ENCODE data around the gene XYLT1.
"Not testable (repeated sequence)": the region's sequence is repeated elsewhere in the genome, so short reads cannot be mapped to it uniquely, and the experiment has no call there.

XYLT1 gene

GRCh38 chr16:17433577-17434451 is 36.9 kb downstream of the XYLT1 start:
- no peak for DNase-seq (ENCODE audit: extremely low read depth in 1 of 2, low read depth in 1 of 2)

DNA sequence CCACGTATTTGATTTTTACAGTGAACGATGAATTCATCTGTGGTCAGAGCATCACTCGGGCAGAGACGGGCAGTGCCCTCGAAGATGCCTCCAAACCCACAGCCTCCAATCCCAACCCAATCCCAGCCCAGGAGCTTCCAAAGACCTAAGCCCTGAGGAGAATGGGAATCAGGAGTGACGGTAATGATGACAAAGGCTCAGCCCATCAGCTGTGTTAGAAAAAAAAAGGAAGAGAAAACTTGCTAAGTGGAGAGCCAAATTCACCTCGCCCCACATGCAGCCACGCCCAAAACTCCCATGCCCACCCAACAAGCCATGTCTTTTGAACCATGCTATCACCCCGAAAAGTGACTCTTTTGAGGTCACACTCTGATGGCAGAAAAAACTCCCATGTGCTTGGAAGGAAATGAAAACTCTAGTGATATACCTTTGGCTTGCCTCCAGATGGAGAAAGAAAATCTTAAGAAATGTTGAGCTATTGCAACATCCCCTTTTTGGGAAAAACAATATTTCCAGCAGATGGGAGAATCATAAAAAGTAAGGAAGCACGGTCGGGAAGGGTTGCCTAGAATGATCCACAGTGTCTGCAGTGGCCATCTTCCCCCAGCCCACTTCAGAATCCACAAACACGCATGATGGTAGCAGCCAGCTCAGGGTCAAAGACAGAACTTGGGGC is 37.7 kb downstream of the XYLT1 start:
- DNase-seq (ENCODE audit: extremely low read depth in 1 of 2, low read depth in 1 of 2): no peak

DNA sequence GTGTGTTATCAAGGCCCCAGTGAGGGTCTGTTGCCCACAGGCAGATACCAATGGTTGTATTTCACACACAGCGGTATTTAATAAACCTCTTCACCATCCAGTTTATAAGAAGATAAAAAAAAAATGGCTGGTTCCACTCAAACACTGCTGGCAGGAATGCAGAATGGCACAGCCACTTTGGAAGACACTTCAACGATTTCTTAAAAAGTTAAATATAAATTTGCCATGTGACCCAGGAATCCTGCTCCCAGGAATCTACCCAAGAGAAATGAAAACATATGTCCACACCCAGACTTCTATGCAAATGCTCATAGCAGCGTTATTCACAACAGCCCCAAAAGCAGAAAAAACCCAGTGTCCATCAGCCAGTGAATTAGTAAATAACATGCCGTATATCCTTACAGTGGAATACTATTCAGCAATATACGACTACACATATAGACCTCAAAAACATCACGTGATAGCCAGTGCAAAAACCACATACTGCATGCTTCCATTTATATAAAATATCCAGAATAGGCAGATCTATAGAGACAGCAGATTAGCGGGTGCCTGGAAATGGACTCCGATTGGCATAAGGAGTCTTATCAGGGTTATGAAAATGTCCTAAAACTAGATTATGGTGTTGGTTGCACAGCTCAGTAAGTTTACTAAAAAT is 38.7 kb downstream of the XYLT1 start:
- DNase-seq (ENCODE audit: extremely low read depth in 1 of 2, low read depth in 1 of 2): no peak

DNA sequence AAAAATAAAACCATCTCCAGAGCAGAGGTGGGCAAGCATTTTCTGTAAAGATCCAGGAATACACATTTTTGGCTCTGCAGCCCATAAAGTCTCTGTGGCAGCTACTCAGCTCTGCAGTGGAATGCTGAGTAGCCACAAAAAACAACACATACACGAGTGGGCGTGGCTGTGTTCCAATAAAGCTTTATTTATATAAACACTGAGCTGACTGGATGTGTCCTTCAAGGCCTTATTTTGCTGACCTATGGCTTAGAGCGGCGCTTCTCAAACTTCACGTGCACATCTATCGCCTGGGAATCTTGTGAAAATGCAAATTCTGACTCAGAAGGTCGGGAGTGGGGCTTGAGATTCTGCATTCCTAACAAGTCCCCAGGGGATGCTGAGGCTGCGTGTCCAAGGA is 39.7 kb downstream of the XYLT1 start:
- no peak for DNase-seq (ENCODE audit: extremely low read depth in 1 of 2, low read depth in 1 of 2)

DNA sequence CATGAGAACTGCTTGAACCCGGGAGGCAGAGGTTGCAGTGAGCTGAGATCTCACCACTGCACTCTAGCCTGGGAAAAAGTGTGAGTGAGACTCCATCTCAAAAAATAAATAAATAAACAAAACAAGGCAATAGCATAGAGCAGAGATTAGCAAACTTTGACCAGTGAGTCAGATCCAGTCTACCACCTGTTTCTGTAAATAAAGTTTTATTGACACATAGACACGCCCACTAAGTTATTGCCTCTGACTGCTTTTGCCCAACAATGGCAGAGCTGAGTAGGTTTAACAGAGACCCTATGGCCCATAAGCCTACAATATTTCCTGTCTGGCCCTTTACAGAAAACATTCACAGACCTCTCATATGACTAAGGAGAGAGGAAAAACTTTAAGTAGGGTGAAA is 44.3 kb downstream of the XYLT1 start:
- DNase-seq (ENCODE audit: extremely low read depth in 1 of 2, low read depth in 1 of 2): no peak

GRCh38 chr16:17424771-17425170 is 46.0 kb downstream of the XYLT1 start:
- no peak for DNase-seq (ENCODE audit: extremely low read depth in 1 of 2, low read depth in 1 of 2)

GRCh38 chr16:17423221-17423620 is 47.5 kb downstream of the XYLT1 start:
- DNase-seq (ENCODE audit: extremely low read depth in 1 of 2, low read depth in 1 of 2): no peak

- DNase-seq (ENCODE audit: extremely low read depth in 1 of 2, low read depth in 1 of 2): no peak
These were observed 49.9 kb downstream of the XYLT1 start for GRCh38 chr16:17420816-17421215.

DNA sequence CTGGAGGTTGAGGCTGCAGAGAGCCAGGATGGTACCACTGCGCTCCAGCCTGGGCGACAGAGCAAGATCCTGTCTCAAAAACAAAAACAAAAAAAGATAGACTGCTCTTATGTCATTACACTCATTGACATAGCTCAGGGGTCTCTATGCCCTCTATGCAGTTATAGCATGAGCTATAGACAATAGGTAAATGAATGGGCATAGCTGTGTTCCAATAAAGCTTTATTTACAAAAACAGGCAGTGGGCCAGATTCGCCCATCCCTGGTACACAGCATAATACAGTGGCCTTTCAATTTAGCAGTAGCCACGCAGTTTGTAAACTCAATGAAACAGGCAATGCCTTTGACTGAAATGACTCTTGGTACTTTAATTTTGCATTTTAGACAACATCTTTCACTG is 51.5 kb downstream of the XYLT1 start:
- DNase-seq (ENCODE audit: extremely low read depth in 1 of 2, low read depth in 1 of 2): no peak

DNA sequence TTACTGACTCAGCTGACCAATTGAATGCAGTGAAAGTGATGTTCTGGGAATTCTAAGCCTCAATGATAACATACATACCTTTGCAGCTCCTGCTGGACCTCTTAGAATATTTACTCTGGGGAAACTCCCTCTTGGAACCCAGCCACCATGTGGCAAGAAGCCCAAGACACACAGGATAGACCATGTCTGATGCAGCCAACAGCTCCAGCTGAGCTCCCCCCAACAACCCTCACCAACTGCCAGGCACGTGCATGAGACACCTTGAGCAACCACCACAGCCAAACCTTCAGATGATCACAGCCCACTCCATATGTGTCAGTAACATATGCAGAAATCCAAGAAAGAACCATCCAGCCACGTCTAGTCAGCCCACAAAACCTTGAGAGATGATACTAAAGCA is 53.0 kb downstream of the XYLT1 start:
- no peak for DNase-seq (ENCODE audit: extremely low read depth in 1 of 2, low read depth in 1 of 2)

DNA sequence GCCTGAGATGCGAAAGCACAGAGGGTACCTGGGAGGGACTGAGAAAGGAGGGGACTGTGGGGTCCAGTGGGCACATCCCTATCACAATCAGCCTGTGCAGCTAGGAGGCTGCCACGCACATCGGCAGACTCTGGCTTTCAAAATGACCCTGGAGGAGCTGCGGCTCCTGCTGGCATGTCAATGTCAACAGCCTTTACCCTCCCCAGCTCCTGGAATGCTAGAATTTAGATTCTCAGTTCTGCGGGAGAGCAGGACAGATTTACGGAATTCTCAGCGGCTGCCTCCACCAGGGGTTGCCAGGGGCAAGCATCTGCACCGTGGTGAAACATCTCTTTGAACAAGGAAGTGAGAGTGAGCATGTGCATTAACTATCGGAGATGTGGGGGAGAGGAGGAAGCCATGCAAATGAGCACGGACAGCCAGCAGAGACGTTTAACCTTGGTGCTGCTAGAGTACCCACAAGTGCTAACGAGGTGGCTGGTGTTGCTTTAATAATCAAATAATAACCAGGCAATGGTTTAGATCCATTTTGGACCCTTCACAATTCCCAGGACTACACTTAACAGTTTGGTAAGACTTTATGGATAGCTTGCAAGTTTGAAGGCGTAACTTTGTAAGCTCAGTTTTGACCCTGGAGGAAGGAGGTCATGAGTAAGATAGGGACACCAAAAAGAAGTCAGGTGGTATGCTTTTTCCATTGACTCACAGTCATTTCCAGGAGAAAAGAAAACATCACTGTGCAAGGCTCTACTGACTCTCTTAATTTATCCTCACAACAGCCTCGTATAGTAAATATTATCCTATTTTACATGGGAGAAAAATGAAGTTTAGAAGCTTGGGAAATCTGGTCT is 54.1 kb downstream of the XYLT1 start:
- DNase-seq (ENCODE audit: extremely low read depth in 1 of 2, low read depth in 1 of 2): peak; percentile 31 to 40

DNA sequence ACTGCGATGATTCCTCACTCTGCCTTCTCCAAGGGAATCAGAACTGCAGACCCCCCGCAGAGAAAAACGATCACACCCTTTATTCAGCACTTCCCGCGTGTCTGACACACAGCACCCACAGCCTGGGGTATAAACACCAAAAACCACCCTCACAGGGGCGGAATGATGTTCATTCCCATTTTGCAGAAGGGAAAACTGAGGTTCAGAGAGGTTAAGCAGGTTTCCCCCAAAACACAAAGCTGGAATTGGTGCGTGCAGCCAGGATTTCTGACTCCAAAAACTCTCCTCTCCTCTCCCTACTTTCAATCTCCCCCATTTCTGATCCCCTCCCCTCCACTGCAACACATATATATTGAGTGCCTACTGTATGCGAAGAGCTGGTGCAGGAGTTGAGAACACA is 55.8 kb downstream of the XYLT1 start:
- no peak for DNase-seq (ENCODE audit: extremely low read depth in 1 of 2, low read depth in 1 of 2)

- DNase-seq (ENCODE audit: extremely low read depth in 1 of 2, low read depth in 1 of 2): peak in 1 of 2 donors; percentile 25
These were observed 56.3 kb downstream of the XYLT1 start for GRCh38 chr16:17414421-17414820.

DNA sequence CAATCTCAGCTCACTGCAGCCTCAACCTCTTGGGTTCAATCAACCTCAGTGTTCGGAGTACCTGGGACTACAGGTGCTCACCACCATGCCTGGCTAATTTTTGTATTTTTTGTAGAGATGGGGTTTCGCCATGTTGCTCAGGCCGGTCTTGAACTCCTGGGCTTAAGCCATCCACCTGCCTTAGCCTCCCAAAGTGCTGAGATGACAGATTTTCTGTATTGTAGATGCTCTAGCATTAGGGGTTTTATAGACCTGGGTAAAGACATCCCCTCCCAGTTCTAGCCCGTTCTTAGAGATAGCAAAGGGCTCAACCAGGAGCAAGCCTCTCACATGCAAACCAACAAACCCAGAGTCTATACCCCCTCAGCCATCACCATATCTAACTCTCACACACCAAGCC is 57.3 kb downstream of the XYLT1 start:
- no peak for DNase-seq (ENCODE audit: extremely low read depth in 1 of 2, low read depth in 1 of 2)

DNA sequence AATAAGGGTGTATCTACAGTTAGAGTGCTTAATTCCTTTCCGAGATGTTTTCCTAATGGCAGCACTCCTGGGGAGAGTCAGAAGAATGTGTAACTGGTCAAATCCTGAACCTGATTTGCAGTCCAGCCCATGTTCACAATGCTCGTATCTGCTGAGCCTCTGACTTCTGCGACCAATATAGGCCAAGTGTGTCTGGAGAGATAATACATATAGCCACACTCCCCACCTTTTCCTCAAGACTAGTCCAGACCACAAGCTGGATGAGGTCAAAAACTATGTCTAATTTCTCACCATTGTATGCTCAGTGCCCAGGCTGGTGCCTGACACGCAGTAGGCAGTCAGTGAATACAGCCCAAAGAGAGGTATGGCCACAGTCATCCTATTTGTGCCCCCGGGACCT is 58.0 kb downstream of the XYLT1 start:
- no peak for DNase-seq (ENCODE audit: extremely low read depth in 1 of 2, low read depth in 1 of 2)

GRCh38 chr16:17412221-17412620 is 58.5 kb downstream of the XYLT1 start:
- no peak for DNase-seq (ENCODE audit: extremely low read depth in 1 of 2, low read depth in 1 of 2)

DNA sequence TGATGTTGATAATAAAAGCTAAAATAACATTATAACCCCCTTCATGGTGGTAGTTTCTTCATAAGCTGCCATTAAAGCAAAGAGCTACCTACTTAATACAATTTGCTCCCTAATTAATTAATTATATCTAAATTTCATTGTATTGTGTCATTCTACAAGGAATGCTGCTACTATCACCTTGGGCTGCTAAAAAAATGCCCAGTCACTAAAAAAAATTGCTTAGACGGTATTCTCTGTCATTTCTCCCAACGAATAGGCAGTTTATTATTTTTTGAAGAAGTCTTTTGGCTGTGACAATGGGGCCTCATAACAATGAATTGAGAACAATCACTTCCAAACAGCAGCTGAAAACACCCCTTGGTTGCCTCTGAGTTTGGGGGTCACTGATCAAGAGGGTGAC is 59.5 kb downstream of the XYLT1 start:
- no peak for DNase-seq (ENCODE audit: extremely low read depth in 1 of 2, low read depth in 1 of 2)

DNA sequence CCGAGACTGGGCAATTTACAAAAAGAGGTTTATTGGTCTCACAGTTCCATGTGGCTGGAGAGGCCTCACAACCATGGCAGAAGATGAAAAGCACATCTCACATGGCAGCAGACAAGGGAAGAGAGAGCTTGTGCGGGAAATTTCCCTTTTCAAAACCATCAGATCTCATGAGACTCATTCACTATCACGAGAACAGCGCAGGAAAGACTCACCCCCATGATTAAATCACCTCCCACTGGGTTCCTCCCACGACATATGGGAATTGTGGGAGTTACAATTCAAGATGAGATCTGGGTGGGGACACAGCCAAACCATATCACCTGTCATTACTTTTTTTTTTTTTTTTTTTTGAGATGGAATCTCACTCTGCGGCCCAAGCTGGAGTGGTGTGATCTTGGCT is 60.4 kb downstream of the XYLT1 start:
- not testable (repeated sequence) for DNase-seq (ENCODE audit: extremely low read depth in 1 of 2, low read depth in 1 of 2)

DNA sequence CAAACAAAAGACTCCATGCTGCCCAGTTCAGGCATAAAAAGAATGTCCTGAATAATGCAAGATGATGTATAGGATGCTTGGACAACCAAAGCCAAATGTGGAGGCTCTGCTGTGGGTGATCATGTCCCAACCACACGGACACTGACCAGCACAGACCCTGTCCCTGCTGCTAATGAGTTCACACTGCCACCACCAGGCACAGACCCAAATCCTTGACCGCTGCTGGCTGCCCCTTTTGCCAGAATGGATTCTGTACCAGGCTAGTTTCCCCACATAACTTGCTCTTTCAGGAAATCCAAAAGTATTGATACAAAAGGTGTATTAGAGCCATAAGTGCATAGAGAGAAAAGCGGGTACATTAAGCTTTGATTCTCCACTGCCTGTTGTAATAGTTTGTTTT is 60.9 kb downstream of the XYLT1 start:
- no peak for DNase-seq (ENCODE audit: extremely low read depth in 1 of 2, low read depth in 1 of 2)

- no peak for DNase-seq (ENCODE audit: extremely low read depth in 1 of 2, low read depth in 1 of 2)
These were observed 61.8 kb downstream of the XYLT1 start for GRCh38 chr16:17408955-17409441.

GRCh38 chr16:17408296-17408695 is 62.5 kb downstream of the XYLT1 start:
- DNase-seq (ENCODE audit: extremely low read depth in 1 of 2, low read depth in 1 of 2): no peak

Measured in stimulated activated CD8-positive, alpha-beta memory T cell treated with anti-CD3 and anti-CD28 coated beads, Interleukin-7, amount 100 ng/mL, for 48 hours (primary cell).